ENCODE data around the gene MINPP1. TPM values are rescaled to one million over a fixed set of nuclear protein-coding genes. Genes with fewer than 3 reads are reported as not detected.

The MINPP1 gene
- total RNA-seq, 1 experiment from 2014 or later: 14.3 TPM

DNA sequence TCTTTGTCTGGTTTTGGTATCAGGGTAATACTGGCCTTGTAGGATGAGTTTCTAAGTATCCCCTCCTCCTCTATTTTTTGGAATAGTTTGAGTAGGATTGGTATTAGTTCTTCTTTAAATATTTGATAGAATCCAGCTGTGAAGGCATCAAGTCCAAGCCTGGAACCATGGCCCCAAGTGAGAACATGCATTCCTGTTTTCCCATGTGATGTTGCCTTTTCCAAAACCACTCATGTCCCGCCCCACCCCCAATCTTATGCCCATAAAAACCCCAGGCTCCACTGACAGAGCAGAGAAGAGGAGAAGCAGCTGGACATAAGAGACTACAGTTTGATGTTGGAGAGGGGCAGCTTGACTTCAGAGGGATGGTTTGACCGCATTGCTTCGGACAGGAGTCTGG, 71.2 kb downstream of the MINPP1 start:
- ChIA-PET CTCF (no interaction called here), POLR2A (ENCODE audit: unreplicated experiment) (no interaction called here)
- Histone ChIP-seq H3K36me3 (ENCODE audit: low read depth, low read length) (no peaks in the 10 kb centered on the region), H3K4me2 (ENCODE audit: low read length) (no peak overlapping the region), H3K9me3 (ENCODE audit: low read length) (no peaks in the 10 kb centered on the region), H3K27me3 (ENCODE audit: low read length) (no peaks in the 10 kb centered on the region), H3K27ac (ENCODE audit: low read length) (no peak overlapping the region), H3K4me3 (ENCODE audit: low read length) (no peak overlapping the region), H4K20me1 (ENCODE audit: low read length) (no peaks in the 10 kb centered on the region), H3K9me2 (replicated peaks; ENCODE audit: low read length) (no peaks in the 10 kb centered on the region), H2AFZ (ENCODE audit: low read length) (no peak overlapping the region), H3K79me2 (ENCODE audit: low read length) (no peaks in the 10 kb centered on the region), H3K9ac (ENCODE audit: low read length) (no peak overlapping the region), H3K4me1 (ENCODE audit: insufficient read depth, low read length) (peaks cover 20% of the 10 kb centered on the region), H3F3A (ENCODE audit: low read length, unreplicated experiment) (peaks cover 11% of the 10 kb centered on the region)
- intact Hi-C loops (cut with micrococcal nuclease): no loop called here
- no TSS peak for BruUV-seq (replicated peaks)
- ATAC-seq (no peak), DNase-seq (no peak)
- TF ChIP-seq, protein P1, sequence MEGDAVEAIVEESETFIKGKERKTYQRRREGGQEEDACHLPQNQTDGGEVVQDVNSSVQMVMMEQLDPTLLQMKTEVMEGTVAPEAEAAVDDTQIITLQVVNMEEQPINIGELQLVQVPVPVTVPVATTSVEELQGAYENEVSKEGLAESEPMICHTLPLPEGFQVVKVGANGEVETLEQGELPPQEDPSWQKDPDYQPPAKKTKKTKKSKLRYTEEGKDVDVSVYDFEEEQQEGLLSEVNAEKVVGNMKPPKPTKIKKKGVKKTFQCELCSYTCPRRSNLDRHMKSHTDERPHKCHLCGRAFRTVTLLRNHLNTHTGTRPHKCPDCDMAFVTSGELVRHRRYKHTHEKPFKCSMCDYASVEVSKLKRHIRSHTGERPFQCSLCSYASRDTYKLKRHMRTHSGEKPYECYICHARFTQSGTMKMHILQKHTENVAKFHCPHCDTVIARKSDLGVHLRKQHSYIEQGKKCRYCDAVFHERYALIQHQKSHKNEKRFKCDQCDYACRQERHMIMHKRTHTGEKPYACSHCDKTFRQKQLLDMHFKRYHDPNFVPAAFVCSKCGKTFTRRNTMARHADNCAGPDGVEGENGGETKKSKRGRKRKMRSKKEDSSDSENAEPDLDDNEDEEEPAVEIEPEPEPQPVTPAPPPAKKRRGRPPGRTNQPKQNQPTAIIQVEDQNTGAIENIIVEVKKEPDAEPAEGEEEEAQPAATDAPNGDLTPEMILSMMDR (conservative IDR thresholded peaks at IDR 0.05; ENCODE audit: low read depth, low read length): no peak
- TF ChIP-seq EZH2 (IDR thresholded peaks at IDR 0.05; ENCODE audit: low read length, unreplicated experiment): no peak
- no peak for TF ChIP-seq EZH2phosphoT487 (IDR thresholded peaks at IDR 0.05; ENCODE audit: borderline replicate concordance, low read length)

DNA sequence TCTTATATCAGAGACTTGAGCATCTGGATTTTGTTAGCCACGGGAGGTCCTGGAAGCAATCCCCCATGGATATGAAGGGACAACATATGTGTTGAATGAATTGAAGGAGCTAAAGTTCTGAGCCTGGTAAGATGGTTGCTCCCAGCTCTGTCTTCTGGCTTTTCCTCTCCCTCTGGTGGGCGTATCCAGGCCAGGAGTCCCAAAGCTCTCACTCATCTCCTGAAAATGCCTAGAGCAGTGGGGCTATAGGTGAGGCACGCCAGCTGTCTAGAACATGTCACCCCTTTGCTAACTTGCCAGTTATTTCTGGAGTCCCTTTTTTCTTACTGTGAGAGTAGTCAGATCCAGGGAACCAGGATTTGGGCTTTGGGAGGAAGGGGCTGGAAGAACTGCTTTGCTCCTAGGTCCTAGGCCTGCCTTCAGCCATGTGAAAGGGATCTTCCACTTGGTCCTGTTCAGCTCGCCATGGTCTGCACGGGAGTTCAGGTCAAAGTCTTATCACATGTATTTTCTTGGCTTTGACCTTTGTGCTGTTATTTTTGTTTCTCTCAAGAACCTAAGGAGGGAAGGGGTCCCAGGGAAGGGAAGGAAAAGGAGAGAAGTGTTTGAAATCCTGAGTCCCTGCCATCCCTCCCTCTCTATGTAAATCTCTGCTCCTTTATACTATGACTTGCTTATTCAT, 73.6 kb downstream of the MINPP1 start:
- no peak for DNase-seq
- Histone ChIP-seq H4K20me1 (ENCODE audit: low read length) (no peaks in the 10 kb centered on the region), H3K79me2 (ENCODE audit: low read length) (no peaks in the 10 kb centered on the region), H3K9ac (ENCODE audit: low read length) (no peak overlapping the region), H3K27ac (ENCODE audit: low read length) (peak overlapping the region; percentile 73), H3F3A (ENCODE audit: low read length, unreplicated experiment) (peaks cover 11% of the 10 kb centered on the region), H3K4me1 (ENCODE audit: insufficient read depth, low read length) (peaks cover 20% of the 10 kb centered on the region), H3K27me3 (ENCODE audit: low read length) (no peaks in the 10 kb centered on the region), H3K9me2 (replicated peaks; ENCODE audit: low read length) (no peaks in the 10 kb centered on the region), H3K9me3 (ENCODE audit: low read length) (no peaks in the 10 kb centered on the region), H2AFZ (ENCODE audit: low read length) (no peak overlapping the region; the same call in 1 of the 2 replicates), H3K4me3 (ENCODE audit: low read length) (no peak overlapping the region), H3K36me3 (ENCODE audit: low read depth, low read length) (no peaks in the 10 kb centered on the region), H3K4me2 (ENCODE audit: low read length) (peak overlapping the region; percentile 76; the same call in 1 of the 2 replicates)
- TF ChIP-seq EZH2phosphoT487 (IDR thresholded peaks at IDR 0.05; ENCODE audit: borderline replicate concordance, low read length) (no peak), EZH2 (IDR thresholded peaks at IDR 0.05; ENCODE audit: low read length, unreplicated experiment) (no peak)
- TF ChIP-seq, protein P1 (conservative IDR thresholded peaks at IDR 0.05; ENCODE audit: low read depth, low read length): no peak
- ChIA-PET CTCF (no interaction called here), POLR2A (ENCODE audit: unreplicated experiment) (no interaction called here)
- no TSS peak for BruUV-seq (replicated peaks)
- ATAC-seq: no peak
- intact Hi-C loops (cut with micrococcal nuclease): no loop called here

DNA sequence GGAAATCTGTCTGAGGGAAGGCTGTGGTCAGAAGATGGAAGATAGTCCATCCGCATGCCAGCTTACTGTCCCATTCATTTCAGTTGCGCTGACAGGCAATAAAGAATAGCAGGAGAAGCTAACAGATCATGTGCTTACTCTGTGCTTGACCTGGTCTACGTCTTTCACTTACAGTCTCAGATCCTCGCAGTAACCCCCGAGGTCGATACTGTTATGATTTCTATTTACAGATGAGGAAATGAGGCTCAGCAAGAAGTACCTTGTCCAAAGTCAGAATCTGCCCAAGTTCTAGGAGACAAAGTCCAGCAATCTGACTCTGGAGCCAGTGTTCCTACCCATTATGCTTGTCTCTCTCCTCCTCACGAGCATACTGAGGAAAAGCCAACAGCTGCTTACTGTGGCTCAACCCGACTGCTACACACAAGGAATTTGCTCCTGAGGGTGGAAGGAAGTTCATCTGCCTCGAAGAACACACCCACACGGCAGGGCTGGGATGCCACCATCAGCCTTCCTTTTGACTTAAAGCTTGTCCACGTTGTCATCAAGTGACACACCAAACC, 74.2 kb downstream of the MINPP1 start:
- ATAC-seq (peak; percentile 71), DNase-seq (peak; percentile 55)
- Histone ChIP-seq H3F3A (ENCODE audit: low read length, unreplicated experiment) (peaks cover 11% of the 10 kb centered on the region), H2AFZ (ENCODE audit: low read length) (peak overlapping the region; percentile 79), H3K27me3 (ENCODE audit: low read length) (no peaks in the 10 kb centered on the region), H3K4me1 (ENCODE audit: insufficient read depth, low read length) (peaks cover 20% of the 10 kb centered on the region), H3K9ac (ENCODE audit: low read length) (0 out of 2 replicates have a peak overlapping the region, but pooled peaks have one; percentile 28), H3K4me2 (ENCODE audit: low read length) (peak overlapping the region; percentile 76), H3K36me3 (ENCODE audit: low read depth, low read length) (no peaks in the 10 kb centered on the region), H3K27ac (ENCODE audit: low read length) (peak overlapping the region; percentile 73), H3K9me3 (ENCODE audit: low read length) (no peaks in the 10 kb centered on the region), H3K79me2 (ENCODE audit: low read length) (no peaks in the 10 kb centered on the region), H4K20me1 (ENCODE audit: low read length) (no peaks in the 10 kb centered on the region), H3K4me3 (ENCODE audit: low read length) (peak overlapping the region; percentile 45; the same call in 1 of the 2 replicates), H3K9me2 (replicated peaks; ENCODE audit: low read length) (no peaks in the 10 kb centered on the region)
- BruUV-seq (replicated peaks): no TSS peak
- intact Hi-C loops (cut with micrococcal nuclease): no loop called here
- CTCF ChIA-PET: no interaction called here
- POLR2A ChIA-PET (ENCODE audit: unreplicated experiment): interaction anchor here (0.5 kb wide), 1 partner anchor 72 kb away, joined by 4 read pairs; no protein-coding TSS in a partner anchor
- TF ChIP-seq EZH2phosphoT487 (IDR thresholded peaks at IDR 0.05; ENCODE audit: borderline replicate concordance, low read length): no peak
- TF ChIP-seq EZH2 (IDR thresholded peaks at IDR 0.05; ENCODE audit: low read length, unreplicated experiment): no peak
- TF ChIP-seq, protein P1 (conservative IDR thresholded peaks at IDR 0.05; ENCODE audit: low read depth, low read length): no peak

All from PC-3 (cell line).